Heart left ventricle (tissue), 16 donors: ENCODE measurements around the gene NASP. TPM values are rescaled to one million over a fixed set of nuclear protein-coding genes. Genes with fewer than 3 reads are reported as not detected.

ENCODE experiments used
- ATAC-seq, 4 donors: fragments of 200-7000 bp; cut with Tn5 transposase; one replicate each; pipeline ENCODE4 v1.9.1; 2020 to 2022; ENCODE audit warnings: moderate library complexity in 4 of 4, mild to moderate bottlenecking in 3 of 4, moderate number of reproducible peaks in 1 of 4
- DNase-seq, 5 donors: peaks; one replicate each; pipeline ENCODE4 v3.0.0-alpha.2; 2020
- H3K27ac ChIP-seq, 12 donors: fragments of 200-600 bp; sonication (generic) in 4 of 12; one replicate each; pipeline versions ENCODE4 v1.5.0 to v1.8.0; 2016 to 2022; ENCODE audit warnings: mild to moderate bottlenecking in 2 of 12
- H3K27me3 ChIP-seq, 9 donors: fragments of 200-600 bp; sonication (generic) in 2 of 9; one replicate each; pipeline versions ENCODE4 v1.5.1 to v1.8.0; 2016 to 2022; ENCODE audit warnings: mild to moderate bottlenecking in 3 of 9
- H3K36me3 ChIP-seq, 9 donors: fragments of 200-600 bp; sonication (generic) in 2 of 9; one replicate each; pipeline versions ENCODE4 v1.5.0 to v1.8.0; 2018 to 2022; ENCODE audit warnings: mild to moderate bottlenecking in 2 of 9
- H3K4me1 ChIP-seq, 12 donors: fragments of 200-600 bp; sonication (generic) in 4 of 12; one replicate each; pipeline versions ENCODE4 v1.5.0 to v1.8.0; 2016 to 2022; ENCODE audit warnings: mild to moderate bottlenecking in 3 of 12
- H3K4me3 ChIP-seq, 12 donors: fragments of 200-600 bp; sonication (generic) in 4 of 12; one replicate each; pipeline versions ENCODE4 v1.5.0 to v1.8.0; 2017 to 2022; ENCODE audit warnings: mild to moderate bottlenecking in 9 of 12, moderate library complexity in 4 of 12
- H3K9me3 ChIP-seq, 12 donors: fragments of 200-600 bp; sonication (generic) in 4 of 12; one replicate each; pipeline versions ENCODE4 v1.5.0 to v1.8.0; 2016 to 2022; ENCODE audit warnings: mild to moderate bottlenecking in 1 of 12
- POLR2A ChIP-seq, 2 donors: fragments of 450-650 bp; IDR thresholded peaks; one replicate each; pipeline ENCODE4 v1.6.1; 2017; ENCODE audit warnings: antibody characterized with exemption in 2 of 2, mild to moderate bottlenecking in 2 of 2, moderate library complexity in 2 of 2
- WGBS, 4 donors: extraction: QIAGEN DNeasy Blood & Tissue Kit in 2 of 4; methylation state at CpG; one replicate each; pipeline versions ENCODE4 v1.1.5 to v1.1.7; 2013 to 2018; 5-methylcytosine and 5-hydroxymethylcytosine counted together
- intact Hi-C, 10 donors: fragments of 100-400 bp; cut with DNase I; formaldehyde crosslinking; loops; one replicate each; pipeline versions ENCODE4 v1.11.1 to v1.14.2; 2022
- long read RNA-seq, 3 donors: library from polyadenylated mRNA; unstranded; transcript quantifications; one replicate each; pipeline ENCODE4 v2.0.0, GENCODE V29; 2020 to 2021
- polyA plus RNA-seq, 2 donors: library from polyadenylated mRNA; stranded (reverse); fragments of 200-250 nt; gene quantifications; one replicate each; pipeline ENCODE4 v1.2.3, GENCODE V29; 2013
- total RNA-seq, 9 donors: library from RNA; depleted of rRNA in 2 of 9; stranded (reverse); fragments of >200 nt in 2 of 9; fragmentation: NEBNext Ultra II Directional in 3 of 9; extraction: Animal tissue kit (Norgen Biotek cat#: 25700) in 3 of 9; gene quantifications; one replicate each; pipeline versions ENCODE4 v1.1.0 to v1.2.4, GENCODE V29; 2016 to 2023
- TF ChIP-seq, protein P1 (sequence below), 12 donors: fragments of 200-600 bp; sonication (generic) in 4 of 12; IDR thresholded peaks; one replicate each; pipeline versions ENCODE4 v1.5.0 to v1.8.0; 2018 to 2022; ENCODE audit warnings: antibody characterized with exemption in 12 of 12, mild to moderate bottlenecking in 5 of 12
- donor health status: ischemic (EF 13 %, LVEDD 7.1; RV severe dilation, severe dysfunction).
- donor health status: healthy with polysubstance abuse.
- donor health status: DM: no; HTN: yes; CAD: no.
- donor health status: DM: no; HTN: no; CAD: no.
- donor health status: ischemic (EF 25% LVEDD 6.9; RV normal size, moderate dysfunction).
- donor health status: ischemic (EF 25% LVEDD 5.7; RV mildly dilated, moderate dysfunction).
- donor health status: healthy.
- donor health status: DM: yes; HTN: yes; CAD: no.
- donor health status: ischemic (EF 35%, LVEDD 5.7; RV mildly dilated, moderate dysfunction).
- donor health status: nonischemic (EF 11% LVEDD 7.7; RV severe dilation, severe dysfunction).
- donor health status: DM: yes; HTN: yes; CAD: no.
- donor health status: PGD.
- donor health status: ischemic (EF 29% LVEDD 5.4; RV normal size, mild dysfunction).
- donor health status: nonischemic (EF 23%, LVEDD 6.1; RV moderate dilation, normal function).

NASP gene, protein sequence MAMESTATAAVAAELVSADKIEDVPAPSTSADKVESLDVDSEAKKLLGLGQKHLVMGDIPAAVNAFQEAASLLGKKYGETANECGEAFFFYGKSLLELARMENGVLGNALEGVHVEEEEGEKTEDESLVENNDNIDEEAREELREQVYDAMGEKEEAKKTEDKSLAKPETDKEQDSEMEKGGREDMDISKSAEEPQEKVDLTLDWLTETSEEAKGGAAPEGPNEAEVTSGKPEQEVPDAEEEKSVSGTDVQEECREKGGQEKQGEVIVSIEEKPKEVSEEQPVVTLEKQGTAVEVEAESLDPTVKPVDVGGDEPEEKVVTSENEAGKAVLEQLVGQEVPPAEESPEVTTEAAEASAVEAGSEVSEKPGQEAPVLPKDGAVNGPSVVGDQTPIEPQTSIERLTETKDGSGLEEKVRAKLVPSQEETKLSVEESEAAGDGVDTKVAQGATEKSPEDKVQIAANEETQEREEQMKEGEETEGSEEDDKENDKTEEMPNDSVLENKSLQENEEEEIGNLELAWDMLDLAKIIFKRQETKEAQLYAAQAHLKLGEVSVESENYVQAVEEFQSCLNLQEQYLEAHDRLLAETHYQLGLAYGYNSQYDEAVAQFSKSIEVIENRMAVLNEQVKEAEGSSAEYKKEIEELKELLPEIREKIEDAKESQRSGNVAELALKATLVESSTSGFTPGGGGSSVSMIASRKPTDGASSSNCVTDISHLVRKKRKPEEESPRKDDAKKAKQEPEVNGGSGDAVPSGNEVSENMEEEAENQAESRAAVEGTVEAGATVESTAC
- 10 to 100 TPM; 24.5 to 53.4 (median 31.4) TPM for total RNA-seq
- 10 to 100 TPM; 70.6 to 86.6 TPM for polyA plus RNA-seq
- long read RNA-seq, donor 1, transcript NASP-201 (15 exons, 3,207 nt) = major isoform, 10 of 19 reads
- long read RNA-seq, donor 1, partial matches to known transcripts = 5 of 19 reads
- long read RNA-seq, donor 1, other reads (novel, unspliced or antisense) = 3 of 19 reads
- long read RNA-seq, donor 2, transcript NASP-201 (15 exons, 3,207 nt) = minor isoform, 5 of 29 reads
- long read RNA-seq, donor 2, transcript NASP-202 (14 exons, 1,538 nt) = major isoform, 7 of 29 reads
- long read RNA-seq, donor 2, partial matches to known transcripts = 6 of 29 reads
- long read RNA-seq, donor 2, other reads (novel, unspliced or antisense) = 11 of 29 reads
- long read RNA-seq, donor 3, transcript NASP-201 (15 exons, 3,207 nt) = major isoform, 7 of 18 reads
- long read RNA-seq, donor 3, partial matches to known transcripts = 7 of 18 reads
- long read RNA-seq, donor 3, other reads (novel, unspliced or antisense) = 2 of 18 reads

DNA sequence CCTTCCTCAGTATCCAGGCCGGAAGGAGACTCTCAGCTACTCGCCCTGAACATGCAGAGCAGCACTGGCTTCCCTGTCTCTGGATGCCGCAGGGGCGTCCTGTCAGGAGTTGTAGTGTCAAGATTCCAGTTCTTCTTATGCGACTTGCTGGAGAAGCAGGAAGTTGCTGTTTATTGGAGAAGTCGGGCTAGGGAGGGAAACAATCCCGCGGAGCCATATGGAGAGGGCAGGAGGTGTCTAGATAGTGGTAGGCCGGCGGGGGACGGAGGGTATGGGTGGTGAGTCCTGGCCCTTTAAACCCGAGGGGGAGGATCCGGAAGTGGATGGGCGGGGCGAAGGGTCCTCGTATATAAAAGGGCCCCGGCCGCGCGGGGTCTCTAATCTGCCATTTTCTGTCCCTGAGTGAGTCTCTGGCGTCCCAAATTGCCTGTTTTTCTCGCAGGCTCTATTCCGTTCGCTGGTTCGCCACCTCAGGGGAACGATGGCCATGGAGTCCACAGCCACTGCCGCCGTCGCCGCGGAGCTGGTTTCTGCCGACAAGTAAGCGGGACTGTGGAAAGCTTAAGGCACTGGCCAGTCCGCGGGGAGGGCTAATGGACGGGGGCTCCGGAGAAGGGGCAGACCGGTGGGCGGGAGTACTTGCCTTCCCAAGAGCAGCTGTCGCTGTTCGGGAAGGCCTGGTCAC, at the start of gene NASP:
Gene NASP (plus strand): TSS at position 376 of the 685 bp plus-strand sequence. CDS start 106 bp downstream, at position 482.
- no peaks in the 10 kb centered on the region for H3K36me3 ChIP-seq
- peak within 1 kb of the TSS; percentile 78 to 99 (median 93) for H3K4me3 ChIP-seq
- intact Hi-C loops = loop anchor here in 6 of 10 donors (1.0 to 10.0 kb wide), 4 partner anchors 84 to 218 kb away; partner anchors contain the start of genes GPBP1L1 (in 6 of the 6), TMEM69 (in 6 of the 6), CCDC163 (in 1 of the 6) and MAST2 (in 1 of the 6)
- TF ChIP-seq POLR2A (IDR thresholded peaks at IDR 0.05) = peak in 1 of 2 donors; percentile 87
- TF ChIP-seq, protein P1, sequence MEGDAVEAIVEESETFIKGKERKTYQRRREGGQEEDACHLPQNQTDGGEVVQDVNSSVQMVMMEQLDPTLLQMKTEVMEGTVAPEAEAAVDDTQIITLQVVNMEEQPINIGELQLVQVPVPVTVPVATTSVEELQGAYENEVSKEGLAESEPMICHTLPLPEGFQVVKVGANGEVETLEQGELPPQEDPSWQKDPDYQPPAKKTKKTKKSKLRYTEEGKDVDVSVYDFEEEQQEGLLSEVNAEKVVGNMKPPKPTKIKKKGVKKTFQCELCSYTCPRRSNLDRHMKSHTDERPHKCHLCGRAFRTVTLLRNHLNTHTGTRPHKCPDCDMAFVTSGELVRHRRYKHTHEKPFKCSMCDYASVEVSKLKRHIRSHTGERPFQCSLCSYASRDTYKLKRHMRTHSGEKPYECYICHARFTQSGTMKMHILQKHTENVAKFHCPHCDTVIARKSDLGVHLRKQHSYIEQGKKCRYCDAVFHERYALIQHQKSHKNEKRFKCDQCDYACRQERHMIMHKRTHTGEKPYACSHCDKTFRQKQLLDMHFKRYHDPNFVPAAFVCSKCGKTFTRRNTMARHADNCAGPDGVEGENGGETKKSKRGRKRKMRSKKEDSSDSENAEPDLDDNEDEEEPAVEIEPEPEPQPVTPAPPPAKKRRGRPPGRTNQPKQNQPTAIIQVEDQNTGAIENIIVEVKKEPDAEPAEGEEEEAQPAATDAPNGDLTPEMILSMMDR (IDR thresholded peaks at IDR 0.05) = peak in 1 of 12 donors; percentile 15
- ATAC-seq = peak; percentile 86 to 92 (median 88)
- 0 to 1% (median 0%) methylated on average over 21 to 40 of the region's 41 CpGs for WGBS, 4 donors
- H3K27me3 ChIP-seq = no peaks in the 10 kb centered on the region
- DNase-seq = peak; percentile 89 to 93 (median 90)
- H3K9me3 ChIP-seq = no peaks in the 10 kb centered on the region
- H3K4me1 ChIP-seq = peaks cover 0 to 37% (median 18%) of the 10 kb centered on the region in 12 donors
- peak within 1 kb of the TSS; percentile 81 to 96 (median 92) for H3K27ac ChIP-seq

DNA sequence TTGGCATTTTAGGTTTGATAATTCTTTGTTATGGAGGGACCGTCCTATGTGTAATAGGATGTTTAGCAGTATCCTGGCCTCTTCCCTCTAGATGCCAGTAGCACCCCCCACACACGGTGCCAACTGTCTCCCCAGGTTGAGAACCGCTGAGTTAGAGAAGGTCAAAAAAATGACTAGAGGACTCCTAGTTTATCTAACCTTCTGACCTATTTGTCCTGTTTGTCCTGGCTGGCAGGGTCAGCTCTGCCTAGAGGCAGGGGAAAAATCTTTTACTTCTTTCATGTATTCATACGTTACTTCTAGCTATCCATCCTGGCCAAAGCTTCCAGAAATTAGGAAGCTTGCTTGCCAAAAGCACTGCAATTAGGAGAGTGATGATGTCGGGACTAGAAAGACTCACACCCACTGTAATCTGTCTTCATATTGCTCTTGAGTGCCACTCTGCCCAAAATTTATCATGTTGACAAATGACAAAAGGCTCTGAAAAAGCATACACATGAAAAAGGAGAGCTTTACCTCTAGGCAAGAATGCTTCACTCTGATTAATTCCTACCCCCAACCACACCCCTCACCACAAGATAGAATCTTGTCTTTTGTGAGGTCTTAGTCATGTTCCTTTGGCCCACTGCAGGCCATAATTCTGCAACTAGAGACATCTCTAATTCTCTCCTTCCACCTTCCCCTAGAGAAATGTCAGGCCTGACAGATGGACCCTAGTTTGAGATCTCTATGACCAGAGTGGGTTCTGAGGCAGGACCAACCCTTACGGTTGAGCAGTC, 47.7 kb upstream of the NASP start:
- H3K9me3 ChIP-seq = no peaks in the 10 kb centered on the region
- WGBS, 4 donors = 74 to 82% (median 78%) methylated on average over 6 of the region's 6 CpGs
- H3K4me3 ChIP-seq = no peak overlapping the region
- intact Hi-C loops = no loop called here
- ATAC-seq (no peak), DNase-seq (no peak)
- H3K27ac ChIP-seq = no peak overlapping the region
- no peaks in the 10 kb centered on the region for H3K36me3 ChIP-seq
- no peaks in the 10 kb centered on the region for H3K27me3 ChIP-seq
- TF ChIP-seq, protein P1 (IDR thresholded peaks at IDR 0.05) = no peak
- TF ChIP-seq POLR2A (IDR thresholded peaks at IDR 0.05) = no peak
- H3K4me1 ChIP-seq = peaks cover 0 to 15% (median 0%) of the 10 kb centered on the region in 12 donors

DNA sequence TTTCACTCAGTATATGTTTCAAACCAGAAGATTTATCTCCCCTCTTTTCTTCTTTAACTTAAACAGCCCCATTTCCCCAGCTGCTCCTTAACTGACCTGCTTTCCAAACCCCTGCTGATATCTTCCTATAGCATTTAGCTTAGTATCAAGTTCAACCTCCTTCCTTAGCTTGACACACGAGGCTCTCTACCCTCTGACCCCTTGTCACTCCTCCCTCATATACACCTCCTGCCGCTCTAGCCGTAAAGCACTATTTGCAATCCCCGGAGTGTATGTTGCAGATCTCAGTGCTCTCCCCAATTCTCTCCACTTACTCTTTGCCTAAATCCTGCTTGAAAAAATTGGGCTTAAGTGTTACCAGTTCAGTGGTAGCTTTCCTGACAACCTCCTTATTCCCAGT, 47.0 kb upstream of the NASP start:
- Histone ChIP-seq H3K36me3 (no peaks in the 10 kb centered on the region), H3K4me1 (peaks cover 0 to 15% (median 0%) of the 10 kb centered on the region in 12 donors), H3K9me3 (no peaks in the 10 kb centered on the region), H3K27ac (no peak overlapping the region), H3K4me3 (no peak overlapping the region), H3K27me3 (no peaks in the 10 kb centered on the region)
- TF ChIP-seq, protein P1 (IDR thresholded peaks at IDR 0.05) = no peak
- no peak for TF ChIP-seq POLR2A (IDR thresholded peaks at IDR 0.05)
- ATAC-seq = no peak
- whole genome bisulfite sequencing, 4 donors = 68 to 72% (median 70%) methylated on average over 4 of the region's 4 CpGs
- intact Hi-C loops = no loop called here
- no peak for DNase-seq
